SHP77 treated with DMSO at 0.1 percent for 48 hours (cell line): ENCODE data around the gene OSBP2.

Experiments
- DNase-seq: peaks from one replicate; lab custom pipeline; 2025; lab: John Stamatoyannopoulos, UW

OSBP2 gene

DNA sequence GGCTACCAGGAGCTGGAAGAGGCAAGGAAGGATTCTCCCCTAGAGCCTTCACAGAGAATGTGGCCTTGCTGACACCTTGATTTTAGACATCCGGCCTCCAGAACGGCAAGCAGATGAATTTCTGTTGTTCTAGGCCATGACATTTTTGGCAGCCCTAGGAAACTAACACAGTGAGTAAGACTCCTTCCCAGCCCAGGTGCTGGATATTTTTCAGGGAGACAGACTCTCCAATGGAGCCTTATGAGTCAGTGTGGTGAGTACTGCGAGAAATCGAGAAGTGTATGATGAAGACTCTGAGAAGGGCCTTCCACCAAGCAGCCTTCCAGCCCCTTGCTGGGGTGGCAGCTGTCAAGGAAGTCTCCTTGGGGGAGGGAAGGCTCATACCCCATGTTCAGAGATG, 114.4 kb downstream of the OSBP2 start:
- DNase-seq = no peak

- no peak for DNase-seq
Measured at GRCh38 chr22:30810105-30810504, 115.4 kb downstream of the OSBP2 start.

DNA sequence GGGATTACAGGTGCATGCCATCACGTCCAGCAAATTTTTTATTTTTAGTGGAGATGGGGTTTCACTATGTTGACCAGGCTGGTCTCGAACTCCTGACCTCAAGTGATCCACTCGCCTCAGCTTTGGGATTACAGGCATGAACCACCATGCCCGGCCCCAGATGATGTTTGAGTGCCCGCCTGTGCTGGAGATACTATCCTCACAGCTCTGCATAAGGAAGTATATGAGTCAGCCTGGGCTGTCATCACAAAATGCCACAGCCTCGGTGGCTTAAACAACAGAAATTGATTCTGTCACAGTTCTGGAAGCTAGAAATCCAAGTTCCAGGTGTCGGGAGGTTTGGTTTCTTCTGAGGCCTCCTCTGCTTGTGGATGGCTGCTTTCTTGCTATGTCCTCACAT, 119.3 kb downstream of the OSBP2 start:
- DNase-seq = no peak

DNA sequence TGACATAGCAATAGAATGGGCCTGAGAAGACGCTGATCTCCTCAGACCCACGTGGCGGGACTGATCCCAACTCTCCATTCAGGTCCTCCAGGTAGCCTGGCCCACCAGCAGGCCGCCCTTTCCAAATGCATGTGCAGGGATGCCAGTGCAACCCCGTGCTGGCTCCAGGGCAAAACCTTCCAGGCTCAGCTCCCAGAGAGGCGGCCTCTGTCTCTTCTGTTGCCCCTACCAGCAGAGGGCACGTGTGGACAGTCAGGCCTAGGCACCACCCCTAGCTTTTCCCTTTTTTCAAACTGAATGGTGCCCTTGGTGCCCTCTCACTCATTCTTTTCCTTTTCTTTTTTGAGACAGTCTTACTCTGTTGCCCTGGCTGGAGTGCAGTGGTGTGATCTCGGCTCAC, 121.7 kb downstream of the OSBP2 start:
- DNase-seq = no peak

GRCh38 chr22:30821381-30821780, 126.7 kb downstream of the OSBP2 start:
- DNase-seq = no peak

DNA sequence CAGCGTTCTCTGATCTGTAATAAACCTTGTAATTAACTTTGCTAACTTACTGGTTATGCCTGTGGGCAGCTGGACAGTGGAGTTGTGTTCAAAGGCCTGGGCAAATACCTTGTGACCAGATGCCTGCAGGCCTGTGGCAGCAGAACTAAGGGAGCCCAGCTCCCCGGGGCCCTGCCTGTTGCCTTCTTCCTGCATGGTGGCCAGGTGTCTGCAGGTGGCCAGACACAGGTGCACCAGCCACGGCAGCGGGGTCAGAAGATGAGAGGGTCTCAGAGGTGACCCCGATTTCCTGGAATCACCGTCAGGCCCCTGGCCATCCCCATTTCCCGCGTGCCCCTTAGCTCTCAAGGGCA, 127.2 kb downstream of the OSBP2 start:
- no peak for DNase-seq

GRCh38 chr22:30822216-30823014, 127.7 kb downstream of the OSBP2 start:
- no peak for DNase-seq

DNA sequence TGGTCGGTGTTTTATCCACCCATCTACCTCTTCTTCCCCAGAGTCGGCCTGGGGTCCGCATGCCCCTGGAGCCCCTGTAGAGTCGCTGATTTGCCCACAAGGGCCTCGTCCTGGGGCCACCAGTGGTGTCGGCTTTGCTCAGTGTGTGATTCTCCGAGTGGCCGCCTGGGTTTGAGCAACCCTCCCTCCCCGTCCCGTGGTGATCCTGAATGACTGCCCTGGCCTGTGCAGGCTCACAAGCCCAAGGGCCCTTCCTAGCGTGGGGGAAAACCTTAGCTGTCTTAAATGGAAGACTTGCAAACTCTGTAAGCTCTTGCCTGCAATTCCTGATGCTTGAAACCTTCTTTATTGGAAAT, 128.3 kb downstream of the OSBP2 start:
- no peak for DNase-seq

GRCh38 chr22:30824096-30824495, 129.4 kb downstream of the OSBP2 start:
- DNase-seq = no peak

GRCh38 chr22:30824711-30825110, 130.0 kb downstream of the OSBP2 start:
- DNase-seq = no peak

- no peak for DNase-seq
Measured at GRCh38 chr22:30825711-30826505, 131.2 kb downstream of the OSBP2 start.

DNA sequence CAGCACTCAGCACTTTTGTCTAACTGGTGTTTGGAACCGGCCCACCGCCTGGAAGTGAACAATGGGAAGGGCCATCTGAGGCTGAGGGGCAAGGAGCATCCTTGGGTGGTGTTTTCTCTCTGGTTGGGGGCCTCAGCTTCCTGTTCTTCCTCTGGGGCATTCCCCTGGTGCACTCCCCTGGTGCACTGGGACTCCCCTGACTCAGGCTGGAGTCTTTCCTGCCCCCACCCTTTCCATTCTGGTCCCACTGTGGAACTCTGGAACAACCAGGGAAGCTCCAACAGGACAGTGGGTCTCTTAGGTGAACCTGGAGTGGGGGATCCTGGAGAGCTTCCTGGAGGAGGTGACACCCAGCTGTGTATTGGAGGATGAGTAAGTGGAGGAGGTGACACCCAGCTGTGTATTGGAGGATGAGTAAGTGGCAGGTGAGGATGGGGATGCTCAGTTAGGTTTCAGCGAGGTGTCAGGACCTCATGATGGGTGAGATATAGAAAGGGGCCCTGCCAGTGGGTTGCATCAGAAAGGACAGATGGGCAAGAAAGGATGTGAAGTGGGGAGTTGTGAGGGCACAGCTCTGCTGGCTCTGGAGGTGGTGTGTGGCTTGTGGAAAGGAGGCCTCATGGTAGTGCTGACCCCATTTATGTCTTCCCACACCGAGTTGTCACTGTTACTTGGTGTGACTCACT, 132.1 kb downstream of the OSBP2 start:
- no peak for DNase-seq

DNA sequence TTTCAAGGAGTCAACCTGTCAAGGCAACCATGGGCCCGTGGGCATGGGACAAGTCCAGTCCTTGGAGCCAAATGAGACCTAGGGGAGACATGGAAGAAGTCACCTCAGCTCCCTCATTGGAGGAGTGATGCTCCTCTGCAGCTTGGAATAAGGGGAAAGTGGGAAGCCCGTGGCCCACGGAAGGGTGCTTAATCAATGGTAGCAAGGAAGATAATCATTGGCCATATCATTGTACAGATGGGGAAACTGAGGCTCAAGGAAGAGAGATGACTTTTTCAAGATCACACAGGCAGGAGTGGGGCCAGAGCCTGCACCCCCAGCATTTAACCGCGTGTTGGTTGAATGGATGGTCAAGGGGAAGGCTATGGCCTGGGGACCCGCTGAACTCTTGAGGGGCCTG, 133.0 kb downstream of the OSBP2 start:
- no peak for DNase-seq

DNA sequence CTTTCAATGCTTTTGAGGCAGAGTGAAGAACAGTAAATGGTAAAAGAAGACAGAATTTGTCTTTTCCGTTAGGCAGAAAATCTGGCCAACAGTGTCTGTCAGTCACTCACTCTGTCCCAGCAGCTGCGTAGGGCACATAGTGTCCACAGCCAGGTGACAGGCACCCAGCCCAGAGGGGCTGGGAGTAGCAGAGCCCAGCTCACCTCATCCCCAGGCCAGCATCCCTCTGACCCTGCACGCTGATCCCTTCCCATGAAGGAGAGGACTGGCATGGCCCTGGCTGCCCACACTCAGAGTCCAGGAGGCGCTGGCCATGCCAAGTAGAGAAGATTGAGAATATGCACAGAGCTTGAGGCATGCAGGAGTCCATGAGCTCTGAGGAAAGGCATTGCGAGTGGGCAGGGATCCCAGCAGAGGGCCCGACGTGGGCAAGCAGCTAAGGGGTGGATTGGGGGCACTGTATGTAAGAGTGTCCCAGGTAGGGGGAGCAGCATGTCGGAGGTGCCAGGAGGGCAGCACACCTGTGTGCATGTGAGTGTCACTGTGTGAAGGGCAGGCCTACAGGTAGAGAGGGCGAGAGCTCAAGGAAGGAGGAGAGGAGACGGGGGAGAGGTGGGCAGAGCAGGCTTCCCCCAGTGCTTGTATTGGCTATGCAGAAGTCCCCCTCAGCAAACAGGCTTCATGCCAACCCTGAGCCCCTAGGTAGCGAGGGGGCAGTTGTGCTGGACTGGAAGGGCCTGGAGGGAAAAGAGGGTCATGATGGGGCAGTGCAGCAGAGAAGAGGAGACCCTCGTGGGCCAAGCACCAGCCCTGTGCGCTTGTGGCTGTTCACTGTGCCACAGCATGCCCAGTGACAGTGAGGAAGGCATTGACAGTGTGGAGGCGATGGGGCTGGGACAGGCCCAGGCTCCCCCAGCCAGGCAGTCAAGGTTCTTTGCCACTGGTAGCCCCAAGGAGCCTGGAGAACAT, 133.8 kb downstream of the OSBP2 start:
- DNase-seq = no peak

- DNase-seq = no peak
Measured at GRCh38 chr22:30829901-30830550, 135.4 kb downstream of the OSBP2 start.

GRCh38 chr22:30830907-30831306, 136.2 kb downstream of the OSBP2 start:
- DNase-seq = no peak

DNA sequence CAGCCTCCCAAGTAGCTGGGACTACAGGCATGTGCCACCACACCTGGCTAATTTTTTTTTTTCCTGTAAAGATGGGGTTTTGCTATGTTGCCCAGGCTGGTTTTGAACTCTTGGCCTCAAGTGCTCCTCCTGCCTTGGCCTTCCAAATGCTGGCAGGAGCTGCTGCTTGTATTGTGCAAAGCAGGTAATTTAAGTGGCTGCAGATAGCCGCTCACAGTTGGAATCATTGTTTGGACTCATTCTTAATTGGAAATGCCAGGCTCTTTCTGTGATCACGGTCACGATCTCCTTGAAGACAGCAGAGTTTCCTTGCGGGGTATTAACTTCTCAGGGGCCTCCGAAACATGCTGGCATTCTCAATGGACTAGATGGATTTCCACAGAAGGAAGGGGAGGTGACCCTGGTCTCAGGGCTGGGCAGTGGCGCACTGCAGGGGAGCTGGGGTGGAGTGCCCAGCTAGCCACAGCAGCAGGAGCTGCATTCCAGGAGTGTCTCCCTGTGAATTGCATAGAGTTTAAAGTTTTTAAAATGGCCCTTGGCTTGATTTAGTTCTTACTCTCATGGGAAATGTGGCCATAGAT, 137.8 kb downstream of the OSBP2 start:
- no peak for DNase-seq

DNA sequence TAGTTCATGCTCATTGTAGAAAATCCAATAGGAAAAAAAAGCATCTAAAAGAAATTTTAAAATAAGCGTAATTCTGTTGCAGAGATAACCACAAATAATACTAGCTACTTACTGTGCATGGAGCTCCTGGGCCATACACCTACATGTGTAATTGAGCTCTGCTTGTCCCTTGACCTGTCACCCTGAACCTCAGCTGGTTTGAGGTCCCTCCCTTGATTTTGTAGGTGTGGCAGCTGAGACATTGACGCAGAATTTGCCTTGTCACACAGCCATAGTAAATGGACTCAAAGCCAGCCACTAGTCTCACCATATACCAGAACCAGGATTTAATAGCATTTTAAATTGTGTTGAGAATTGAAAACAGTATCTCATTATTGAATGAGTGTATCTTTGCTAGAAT, 138.6 kb downstream of the OSBP2 start:
- no peak for DNase-seq

DNA sequence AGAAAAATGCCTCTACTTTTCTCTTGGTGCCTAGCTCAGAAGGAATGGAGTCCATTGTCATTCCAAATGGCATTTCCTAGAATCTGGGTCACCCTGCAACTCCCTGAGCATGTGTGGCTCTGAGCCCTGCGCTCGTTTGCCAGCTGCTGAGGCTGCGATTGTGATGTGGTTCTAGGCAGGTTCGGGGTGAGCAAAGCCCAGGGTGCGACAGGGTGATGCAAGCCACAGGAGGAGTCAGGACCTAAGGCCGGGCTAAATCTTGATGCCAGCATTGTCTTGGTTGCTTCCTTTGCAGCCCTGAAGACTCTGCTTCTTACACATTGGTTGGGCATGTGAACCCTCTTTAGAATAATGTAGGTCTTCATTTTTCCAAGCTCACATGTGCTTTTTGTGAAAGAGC, 142.9 kb downstream of the OSBP2 start:
- no peak for DNase-seq

DNA sequence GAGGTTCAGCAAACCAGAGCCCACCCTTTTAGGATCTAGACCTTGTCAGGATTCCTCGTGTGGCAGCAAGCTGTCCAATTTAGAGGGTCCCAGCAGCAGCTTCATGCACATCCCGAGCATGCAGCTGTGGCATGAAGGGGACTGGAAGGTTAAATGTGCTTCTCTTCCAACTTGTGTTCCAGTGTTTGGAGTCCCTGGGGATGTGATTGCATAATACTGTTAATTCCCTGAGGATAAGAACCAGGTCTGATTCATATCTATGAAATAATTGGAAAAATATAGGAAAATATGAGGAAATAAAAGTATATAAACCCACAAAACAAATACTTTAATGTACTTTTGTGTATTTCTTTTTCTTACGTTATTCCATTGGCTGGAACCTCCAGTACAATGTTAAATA, 143.4 kb downstream of the OSBP2 start:
- DNase-seq = no peak

DNA sequence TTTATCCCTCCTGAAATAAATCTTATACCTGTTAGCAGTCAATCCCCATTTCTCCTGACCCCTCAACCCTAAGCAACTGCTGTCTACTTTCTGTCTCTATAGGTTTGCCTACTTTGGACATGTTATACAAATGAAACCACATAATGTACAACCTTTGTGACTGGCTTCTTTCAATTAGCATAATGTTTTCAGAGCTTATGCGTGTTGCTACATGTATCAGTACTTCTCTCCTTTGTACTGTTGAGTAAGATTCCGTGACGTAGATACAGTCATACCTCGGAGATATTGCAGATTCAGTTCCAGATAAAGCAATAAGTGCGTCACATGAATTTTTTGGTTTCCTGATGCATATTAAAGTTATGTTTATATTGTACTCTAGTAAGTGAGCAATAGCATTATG, 146.6 kb downstream of the OSBP2 start:
- no peak for DNase-seq
